Measurements from ENCODE around the gene ATRNL1. TPM values are rescaled to one million over a fixed set of nuclear protein-coding genes. Genes with fewer than 3 reads are reported as not detected.

The ATRNL1 gene, protein sequence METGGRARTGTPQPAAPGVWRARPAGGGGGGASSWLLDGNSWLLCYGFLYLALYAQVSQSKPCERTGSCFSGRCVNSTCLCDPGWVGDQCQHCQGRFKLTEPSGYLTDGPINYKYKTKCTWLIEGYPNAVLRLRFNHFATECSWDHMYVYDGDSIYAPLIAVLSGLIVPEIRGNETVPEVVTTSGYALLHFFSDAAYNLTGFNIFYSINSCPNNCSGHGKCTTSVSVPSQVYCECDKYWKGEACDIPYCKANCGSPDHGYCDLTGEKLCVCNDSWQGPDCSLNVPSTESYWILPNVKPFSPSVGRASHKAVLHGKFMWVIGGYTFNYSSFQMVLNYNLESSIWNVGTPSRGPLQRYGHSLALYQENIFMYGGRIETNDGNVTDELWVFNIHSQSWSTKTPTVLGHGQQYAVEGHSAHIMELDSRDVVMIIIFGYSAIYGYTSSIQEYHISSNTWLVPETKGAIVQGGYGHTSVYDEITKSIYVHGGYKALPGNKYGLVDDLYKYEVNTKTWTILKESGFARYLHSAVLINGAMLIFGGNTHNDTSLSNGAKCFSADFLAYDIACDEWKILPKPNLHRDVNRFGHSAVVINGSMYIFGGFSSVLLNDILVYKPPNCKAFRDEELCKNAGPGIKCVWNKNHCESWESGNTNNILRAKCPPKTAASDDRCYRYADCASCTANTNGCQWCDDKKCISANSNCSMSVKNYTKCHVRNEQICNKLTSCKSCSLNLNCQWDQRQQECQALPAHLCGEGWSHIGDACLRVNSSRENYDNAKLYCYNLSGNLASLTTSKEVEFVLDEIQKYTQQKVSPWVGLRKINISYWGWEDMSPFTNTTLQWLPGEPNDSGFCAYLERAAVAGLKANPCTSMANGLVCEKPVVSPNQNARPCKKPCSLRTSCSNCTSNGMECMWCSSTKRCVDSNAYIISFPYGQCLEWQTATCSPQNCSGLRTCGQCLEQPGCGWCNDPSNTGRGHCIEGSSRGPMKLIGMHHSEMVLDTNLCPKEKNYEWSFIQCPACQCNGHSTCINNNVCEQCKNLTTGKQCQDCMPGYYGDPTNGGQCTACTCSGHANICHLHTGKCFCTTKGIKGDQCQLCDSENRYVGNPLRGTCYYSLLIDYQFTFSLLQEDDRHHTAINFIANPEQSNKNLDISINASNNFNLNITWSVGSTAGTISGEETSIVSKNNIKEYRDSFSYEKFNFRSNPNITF (N-terminal part only)
- polyA plus RNA-seq (2013, experiment 1 of 2): 5.6 TPM
- 4.7 TPM for polyA plus RNA-seq (2013, experiment 2 of 2)

- H3K23ac ChIP-seq (ENCODE audit: low read length): peak within 1 kb of the TSS; percentile 18
- H3K36me3 ChIP-seq (ENCODE audit: control insufficient read depth, insufficient read depth, low read length): no peaks in the 10 kb centered on the region
- H3K18ac ChIP-seq (ENCODE audit: low read length): peak within 1 kb of the TSS; percentile 79
- peak within 1 kb of the TSS; percentile 87 for H4K8ac ChIP-seq (ENCODE audit: low read depth, low read length)
- peak within 1 kb of the TSS; percentile 83 for H3K27ac ChIP-seq (ENCODE audit: low read depth, low read length)
- H3K4me1 ChIP-seq (ENCODE audit: control insufficient read depth, low read depth, low read length): peaks cover 2% of the 10 kb centered on the region
- H2BK5ac ChIP-seq (ENCODE audit: low read length): peak within 1 kb of the TSS; percentile 73
- H2BK120ac ChIP-seq (ENCODE audit: low read depth, low read length): peak within 1 kb of the TSS; percentile 46
- no peaks in the 10 kb centered on the region for H3K27me3 ChIP-seq (ENCODE audit: insufficient read depth, low read length, poor library complexity)
- peaks cover 2% of the 10 kb centered on the region for H3K79me1 ChIP-seq (ENCODE audit: low read length)
- no peak within 1 kb of the TSS for H2AK5ac ChIP-seq (ENCODE audit: low read length)
- H3K56ac ChIP-seq (ENCODE audit: low read length): peak within 1 kb of the TSS; percentile 94
- H3K9ac ChIP-seq (ENCODE audit: low read length): peak within 1 kb of the TSS; percentile 61
- no peaks in the 10 kb centered on the region for H3K79me2 ChIP-seq (ENCODE audit: control insufficient read depth, insufficient read depth, low read length)
- no CpG with 5 or more reads among the region's 70 CpGs for WGBS (ENCODE audit: extremely low coverage, insufficient coverage, low lambda C conversion rate)
- DNase-seq: peak; percentile 77
- H3K4me3 ChIP-seq (ENCODE audit: low read length): peak within 1 kb of the TSS; percentile 81
- no peak within 1 kb of the TSS for H4K5ac ChIP-seq (ENCODE audit: low read length)
- peak within 1 kb of the TSS; percentile 84 for H3K4me2 ChIP-seq (ENCODE audit: low read length)
- H2BK15ac ChIP-seq (replicated peaks; ENCODE audit: low read depth): no peak within 1 kb of the TSS
- H3K4ac ChIP-seq (ENCODE audit: low read depth, low read length): peak within 1 kb of the TSS; percentile 83
These were observed at the start of gene ATRNL1 for GRCh38 chr10:115093286-115093775. Gene ATRNL1 (plus strand): TSS chr10:115093365. CDS start chr10:115093751, 386 bp downstream.

GRCh38 chr10:115043719-115044118 lies 49.4 kb upstream of the ATRNL1 start:
- Histone ChIP-seq H3K27me3 (ENCODE audit: insufficient read depth, low read length, poor library complexity) (no peaks in the 10 kb centered on the region), H4K5ac (ENCODE audit: low read length) (no peak overlapping the region), H3K4me2 (ENCODE audit: low read length) (no peak overlapping the region), H3K18ac (ENCODE audit: low read length) (no peak overlapping the region), H3K79me1 (ENCODE audit: low read length) (no peaks in the 10 kb centered on the region), H3K4ac (ENCODE audit: low read depth, low read length) (no peak overlapping the region), H2BK15ac (replicated peaks; ENCODE audit: low read depth) (no peak overlapping the region), H3K9ac (ENCODE audit: low read length) (no peak overlapping the region), H3K79me2 (ENCODE audit: control insufficient read depth, insufficient read depth, low read length) (no peaks in the 10 kb centered on the region), H3K4me3 (ENCODE audit: low read length) (no peak overlapping the region), H3K36me3 (ENCODE audit: control insufficient read depth, insufficient read depth, low read length) (no peaks in the 10 kb centered on the region), H3K27ac (ENCODE audit: low read depth, low read length) (no peak overlapping the region), H2BK5ac (ENCODE audit: low read length) (no peak overlapping the region), H4K8ac (ENCODE audit: low read depth, low read length) (no peak overlapping the region), H3K23ac (ENCODE audit: low read length) (no peak overlapping the region), H2BK120ac (ENCODE audit: low read depth, low read length) (no peak overlapping the region), H3K4me1 (ENCODE audit: control insufficient read depth, low read depth, low read length) (no peaks in the 10 kb centered on the region), H2AK5ac (ENCODE audit: low read length) (no peak overlapping the region), H3K56ac (ENCODE audit: low read length) (no peak overlapping the region)
- DNase-seq: no peak
- no CpG with 5 or more reads among the region's 4 CpGs for WGBS (ENCODE audit: extremely low coverage, insufficient coverage, low lambda C conversion rate)

DNA sequence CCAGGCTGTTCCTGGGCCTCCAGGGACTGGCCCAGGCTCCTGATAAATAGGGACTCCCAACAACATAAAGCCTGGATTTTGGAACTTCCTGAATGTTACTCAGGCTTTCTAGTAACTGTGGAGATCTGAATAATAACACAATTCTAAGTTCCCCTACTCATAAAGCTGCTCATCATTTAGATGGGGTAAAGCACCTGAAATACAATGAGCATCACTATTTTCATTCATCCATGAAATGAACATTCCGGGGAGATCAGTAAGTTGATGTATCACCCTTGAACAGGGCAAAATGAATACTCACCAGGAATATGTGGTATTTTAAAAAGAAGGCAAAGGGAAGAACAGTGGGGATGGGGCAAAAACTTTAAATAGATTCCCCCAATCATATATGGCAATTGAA lies 48.3 kb upstream of the ATRNL1 start:
- H3K27ac ChIP-seq (ENCODE audit: low read depth, low read length): no peak overlapping the region
- no peak overlapping the region for H3K23ac ChIP-seq (ENCODE audit: low read length)
- H3K18ac ChIP-seq (ENCODE audit: low read length): no peak overlapping the region
- no peak for DNase-seq
- no peak overlapping the region for H3K4me3 ChIP-seq (ENCODE audit: low read length)
- H3K4me1 ChIP-seq (ENCODE audit: control insufficient read depth, low read depth, low read length): no peaks in the 10 kb centered on the region
- no peak overlapping the region for H4K8ac ChIP-seq (ENCODE audit: low read depth, low read length)
- no peak overlapping the region for H3K4me2 ChIP-seq (ENCODE audit: low read length)
- H4K5ac ChIP-seq (ENCODE audit: low read length): no peak overlapping the region
- no peaks in the 10 kb centered on the region for H3K36me3 ChIP-seq (ENCODE audit: control insufficient read depth, insufficient read depth, low read length)
- no peak overlapping the region for H2BK15ac ChIP-seq (replicated peaks; ENCODE audit: low read depth)
- no peaks in the 10 kb centered on the region for H3K79me2 ChIP-seq (ENCODE audit: control insufficient read depth, insufficient read depth, low read length)
- H2AK5ac ChIP-seq (ENCODE audit: low read length): no peak overlapping the region
- no peak overlapping the region for H2BK120ac ChIP-seq (ENCODE audit: low read depth, low read length)
- H3K9ac ChIP-seq (ENCODE audit: low read length): no peak overlapping the region
- H2BK5ac ChIP-seq (ENCODE audit: low read length): no peak overlapping the region
- no CpG with 5 or more reads among the region's 1 CpG for WGBS (ENCODE audit: extremely low coverage, insufficient coverage, low lambda C conversion rate)
- H3K4ac ChIP-seq (ENCODE audit: low read depth, low read length): no peak overlapping the region
- no peaks in the 10 kb centered on the region for H3K27me3 ChIP-seq (ENCODE audit: insufficient read depth, low read length, poor library complexity)
- no peaks in the 10 kb centered on the region for H3K79me1 ChIP-seq (ENCODE audit: low read length)
- no peak overlapping the region for H3K56ac ChIP-seq (ENCODE audit: low read length)

- WGBS (ENCODE audit: extremely low coverage, insufficient coverage, low lambda C conversion rate): no CpG with 5 or more reads among the region's 1 CpG
- H2BK5ac ChIP-seq (ENCODE audit: low read length): no peak overlapping the region
These were observed 47.7 kb upstream of the ATRNL1 start for GRCh38 chr10:115045499-115045898.

GRCh38 chr10:115046686-115047236 lies 46.4 kb upstream of the ATRNL1 start:
- Histone ChIP-seq H2BK120ac (ENCODE audit: low read depth, low read length) (no peak overlapping the region), H3K27ac (ENCODE audit: low read depth, low read length) (no peak overlapping the region), H3K4me1 (ENCODE audit: control insufficient read depth, low read depth, low read length) (peaks cover 2% of the 10 kb centered on the region), H4K5ac (ENCODE audit: low read length) (no peak overlapping the region), H3K23ac (ENCODE audit: low read length) (no peak overlapping the region), H2AK5ac (ENCODE audit: low read length) (no peak overlapping the region), H3K4me2 (ENCODE audit: low read length) (no peak overlapping the region), H2BK15ac (replicated peaks; ENCODE audit: low read depth) (no peak overlapping the region), H3K36me3 (ENCODE audit: control insufficient read depth, insufficient read depth, low read length) (no peaks in the 10 kb centered on the region), H3K18ac (ENCODE audit: low read length) (no peak overlapping the region), H3K79me1 (ENCODE audit: low read length) (no peaks in the 10 kb centered on the region), H3K56ac (ENCODE audit: low read length) (no peak overlapping the region), H3K79me2 (ENCODE audit: control insufficient read depth, insufficient read depth, low read length) (no peaks in the 10 kb centered on the region), H2BK5ac (ENCODE audit: low read length) (no peak overlapping the region), H3K9ac (ENCODE audit: low read length) (no peak overlapping the region), H3K4ac (ENCODE audit: low read depth, low read length) (no peak overlapping the region), H3K27me3 (ENCODE audit: insufficient read depth, low read length, poor library complexity) (no peaks in the 10 kb centered on the region), H3K4me3 (ENCODE audit: low read length) (no peak overlapping the region), H4K8ac (ENCODE audit: low read depth, low read length) (no peak overlapping the region)
- no peak for DNase-seq
- WGBS (ENCODE audit: extremely low coverage, insufficient coverage, low lambda C conversion rate): no CpG with 5 or more reads among the region's 1 CpG

More at GRCh38 chr10:115045499-115045898, 47.7 kb upstream of the ATRNL1 start:
- Histone ChIP-seq H4K8ac (ENCODE audit: low read depth, low read length) (no peak overlapping the region), H2AK5ac (ENCODE audit: low read length) (no peak overlapping the region), H2BK15ac (replicated peaks; ENCODE audit: low read depth) (no peak overlapping the region), H3K4me1 (ENCODE audit: control insufficient read depth, low read depth, low read length) (peaks cover 2% of the 10 kb centered on the region), H3K27me3 (ENCODE audit: insufficient read depth, low read length, poor library complexity) (no peaks in the 10 kb centered on the region), H3K36me3 (ENCODE audit: control insufficient read depth, insufficient read depth, low read length) (no peaks in the 10 kb centered on the region), H3K27ac (ENCODE audit: low read depth, low read length) (no peak overlapping the region), H3K79me2 (ENCODE audit: control insufficient read depth, insufficient read depth, low read length) (no peaks in the 10 kb centered on the region), H2BK120ac (ENCODE audit: low read depth, low read length) (no peak overlapping the region), H3K9ac (ENCODE audit: low read length) (no peak overlapping the region), H3K56ac (ENCODE audit: low read length) (no peak overlapping the region), H3K4ac (ENCODE audit: low read depth, low read length) (no peak overlapping the region), H3K79me1 (ENCODE audit: low read length) (no peaks in the 10 kb centered on the region), H3K18ac (ENCODE audit: low read length) (no peak overlapping the region), H3K4me2 (ENCODE audit: low read length) (no peak overlapping the region), H3K4me3 (ENCODE audit: low read length) (no peak overlapping the region), H3K23ac (ENCODE audit: low read length) (no peak overlapping the region), H4K5ac (ENCODE audit: low read length) (no peak overlapping the region)
- no peak for DNase-seq

Measured in mesendoderm (in vitro differentiated cells).